HG03378 (cell line): ENCODE data around the gene LIMS1.
"Not testable (repeated sequence)": the region's sequence is repeated elsewhere in the genome, so short reads cannot be mapped to it uniquely, and the experiment has no call there.

ENCODE experiments used
- ATAC-seq: cut with Tn5 transposase; IDR thresholded peaks from one replicate; pipeline ENCODE4 v1.9.1; 2021; ENCODE audit warnings: mild to moderate bottlenecking, moderate library complexity; ENCODE audit not compliant: unreplicated experiment

The LIMS1 gene

GRCh38 chr2:108585436-108585835 is 51.2 kb downstream of the LIMS1 start:
- ATAC-seq, result no peak

GRCh38 chr2:108586116-108586515 is 51.8 kb downstream of the LIMS1 start:
- ATAC-seq, result no peak

GRCh38 chr2:108586631-108587030 is 52.4 kb downstream of the LIMS1 start:
- no peak for ATAC-seq

- no peak for ATAC-seq
These were observed 53.4 kb downstream of the LIMS1 start for GRCh38 chr2:108587621-108588020.

- peak; percentile 34 for ATAC-seq
These were observed 53.9 kb downstream of the LIMS1 start for GRCh38 chr2:108588070-108588668.

- no peak for ATAC-seq
These were observed 55.1 kb downstream of the LIMS1 start for GRCh38 chr2:108589372-108589771.

- no peak for ATAC-seq
These were observed 55.5 kb downstream of the LIMS1 start for GRCh38 chr2:108589781-108590180.

- ATAC-seq, result peak; percentile 36
These were observed 56.9 kb downstream of the LIMS1 start for GRCh38 chr2:108591163-108591562.

GRCh38 chr2:108593547-108594098 is 59.4 kb downstream of the LIMS1 start:
- ATAC-seq, result peak; percentile 0

GRCh38 chr2:108594132-108594981 is 60.1 kb downstream of the LIMS1 start:
- ATAC-seq, result peak; percentile 92

GRCh38 chr2:108594982-108595464 is 60.8 kb downstream of the LIMS1 start:
- peak; percentile 64 for ATAC-seq

- not testable (repeated sequence) for ATAC-seq
These were observed 61.5 kb downstream of the LIMS1 start for GRCh38 chr2:108595771-108596170.

GRCh38 chr2:108597105-108597744 is 63.0 kb downstream of the LIMS1 start:
- not testable (repeated sequence) for ATAC-seq

- not testable (repeated sequence) for ATAC-seq
These were observed 66.9 kb downstream of the LIMS1 start for GRCh38 chr2:108601199-108601598.

- no peak for ATAC-seq
These were observed 68.2 kb downstream of the LIMS1 start for GRCh38 chr2:108602422-108602821.

- ATAC-seq, result no peak
These were observed 69.9 kb downstream of the LIMS1 start for GRCh38 chr2:108604196-108604595.

- ATAC-seq, result peak; percentile 71
These were observed 71.7 kb downstream of the LIMS1 start for GRCh38 chr2:108605947-108606346.

- ATAC-seq, result no peak
These were observed 73.5 kb downstream of the LIMS1 start for GRCh38 chr2:108607706-108608301.

- no peak for ATAC-seq
These were observed 76.8 kb downstream of the LIMS1 start for GRCh38 chr2:108611021-108611420.

- ATAC-seq, result peak; percentile 85
These were observed 77.9 kb downstream of the LIMS1 start for GRCh38 chr2:108612153-108612513.
